H1 (cell line): ENCODE results near the gene XIAP. TPM values are rescaled to one million over a fixed set of nuclear protein-coding genes. Genes with fewer than 3 reads are reported as not detected.
A peak's percentile ranks its signal among the peaks of the same experiment; 100 is the strongest.

Source experiments
- CTCF ChIA-PET: fragments of 300-600 bp; sonication (Branson Sonifier 250); formaldehyde crosslinking; loops from one replicate; lab custom pipeline; 2021; ENCODE audit not compliant: partially characterized antibody; lab: Charles Lee
- POLR2A ChIA-PET: fragments of 300-600 bp; sonication (Branson Sonifier 250); formaldehyde crosslinking; loops from one replicate; lab custom pipeline; 2021; ENCODE audit warnings: inconsistent platforms; ENCODE audit not compliant: partially characterized antibody; lab: Charles Lee
- DNase-seq, 2 experiments: peaks; one replicate each; pipeline versions ENCODE4 v3.0.0 to v3.0.0-alpha.2; 2010 to 2022; ENCODE audit warnings: low spot score in 2 of 2, low read depth in 1 of 2, mixed read lengths in 1 of 2
- FAIRE-seq: peaks from 2 replicates; lab custom pipeline; 2011; peaks lifted over from hg19 to GRCh38; lab: Jason Lieb, UNC
- H2AFZ ChIP-seq: 2 replicates; pipeline ENCODE4 v1.8.1; 2012; ENCODE audit warnings: low read length, inconsistent platforms
- H2AK5ac ChIP-seq: 2 replicates; pipeline ENCODE4 v1.6.1; 2013; ENCODE audit warnings: low read depth, low read length
- H2BK120ac ChIP-seq: replicated peaks from 2 replicates; pipeline ENCODE3; 2013; ENCODE audit warnings: low read depth, low read length, inconsistent platforms
- H2BK12ac ChIP-seq: 2 replicates; pipeline ENCODE4 v1.6.1; 2013; ENCODE audit warnings: low read depth, low read length
- H2BK15ac ChIP-seq: 2 replicates; pipeline ENCODE4 v1.6.1; 2013; ENCODE audit warnings: low read length
- H2BK20ac ChIP-seq: 2 replicates; pipeline ENCODE4 v1.6.1; 2013; ENCODE audit warnings: low read length
- H2BK5ac ChIP-seq: 2 replicates; pipeline ENCODE4 v1.6.1; 2013; ENCODE audit warnings: low read depth, low read length
- H3K14ac ChIP-seq: 2 replicates; pipeline ENCODE4 v1.6.1; 2013; ENCODE audit warnings: inconsistent platforms; ENCODE audit not compliant: insufficient read length
- H3K18ac ChIP-seq: 2 replicates; pipeline ENCODE4 v1.6.1; 2013; ENCODE audit warnings: low read length; ENCODE audit errors: extremely low read depth
- H3K23ac ChIP-seq: 2 replicates; pipeline ENCODE4 v1.6.1; 2013; ENCODE audit warnings: inconsistent platforms; ENCODE audit not compliant: insufficient read length
- H3K23me2 ChIP-seq: 2 replicates; pipeline ENCODE4 v1.6.1; 2013; ENCODE audit warnings: low read depth, low read length
- H3K27ac ChIP-seq: 2 replicates; pipeline ENCODE4 v1.6.1; 2011; ENCODE audit warnings: low read depth, low read length, inconsistent platforms
- H3K27me3 ChIP-seq, 4 experiments: replicated peaks in 1 of 4; 1 replicate in 1 of 4; 2 replicates in 3 of 4; pipeline versions ENCODE4 v1.6.1 to v1.8.1; 2011 to 2013; ENCODE audit warnings: low read length in 3 of 4, mild to moderate bottlenecking in 3 of 4, inconsistent platforms in 2 of 4, mixed read lengths in 2 of 4, moderate library complexity in 1 of 4; ENCODE audit not compliant: control insufficient read depth in 3 of 4, insufficient read depth in 3 of 4; ENCODE audit errors: extremely low read depth in 1 of 4
- H3K36me3 ChIP-seq, 4 experiments: 2 replicates each; pipeline versions ENCODE4 v1.6.1 to v1.8.1; 2011 to 2013; ENCODE audit warnings: mild to moderate bottlenecking in 4 of 4, low read length in 3 of 4, moderate library complexity in 2 of 4, control low read depth in 1 of 4, inconsistent platforms in 1 of 4; ENCODE audit not compliant: insufficient read depth in 4 of 4, control insufficient read depth in 2 of 4
- H3K4ac ChIP-seq: replicated peaks from 2 replicates; pipeline ENCODE3; 2013; ENCODE audit warnings: low read length, low read depth, mixed read lengths, inconsistent platforms; ENCODE audit not compliant: insufficient read length
- H3K4me1 ChIP-seq, 4 experiments: replicated peaks in 1 of 4; 1 replicate in 1 of 4; 2 replicates in 3 of 4; pipeline versions ENCODE4 v1.6.1 to v1.8.1; 2011 to 2013; ENCODE audit warnings: low read length in 3 of 4, inconsistent platforms in 2 of 4, mixed read lengths in 1 of 4; ENCODE audit not compliant: insufficient read depth in 4 of 4, control insufficient read depth in 3 of 4
- H3K4me2 ChIP-seq, 2 experiments: 2 replicates each; pipeline versions ENCODE4 v1.6.1 to v1.8.1; 2011 to 2013; ENCODE audit warnings: low read depth in 2 of 2, low read length in 2 of 2, control low read depth in 1 of 2, inconsistent platforms in 1 of 2, mild to moderate bottlenecking in 1 of 2; ENCODE audit not compliant: insufficient read depth in 1 of 2
- H3K4me3 ChIP-seq, 4 experiments: fragments of 200-600, 300-600 bp in 1 of 4; sonication (generic), shearing (Covaris generic), sonication (Bioruptor Twin) in 1 of 4; 2 replicates each; pipeline versions ENCODE4 v1.5.1 to v1.8.1; 2011 to 2016; ENCODE audit warnings: low read length in 4 of 4, low read depth in 3 of 4, control low read depth in 2 of 4, inconsistent platforms in 2 of 4, mild to moderate bottlenecking in 2 of 4, mixed read lengths in 1 of 4, moderate library complexity in 1 of 4; ENCODE audit not compliant: insufficient read depth in 2 of 4; ENCODE audit errors: extremely low read depth in 1 of 4
- H3K56ac ChIP-seq: replicated peaks from 2 replicates; pipeline ENCODE3; 2013; ENCODE audit warnings: low read depth, mild to moderate bottlenecking, mixed read lengths, low read length, inconsistent platforms; ENCODE audit not compliant: insufficient read length
- H3K79me1 ChIP-seq: 2 replicates; pipeline ENCODE4 v1.6.1; 2013; ENCODE audit warnings: low read depth, low read length, control low read depth
- H3K79me2 ChIP-seq, 2 experiments: 2 replicates each; pipeline versions ENCODE4 v1.6.1 to v1.8.1; 2012 to 2013; ENCODE audit warnings: low read length in 2 of 2, mild to moderate bottlenecking in 2 of 2, inconsistent platforms in 1 of 2; ENCODE audit not compliant: insufficient read depth in 2 of 2, control insufficient read depth in 1 of 2
- H3K9ac ChIP-seq, 4 experiments: replicated peaks in 1 of 4; 1 replicate in 1 of 4; 2 replicates in 3 of 4; pipeline versions ENCODE4 v1.6.1 to v1.8.1; 2011 to 2013; ENCODE audit warnings: low read depth in 3 of 4, low read length in 3 of 4, control low read depth in 2 of 4, mild to moderate bottlenecking in 2 of 4, moderate library complexity in 2 of 4, inconsistent platforms in 1 of 4; ENCODE audit errors: extremely low read depth in 1 of 4
- H3K9me3 ChIP-seq, 2 experiments: 2 replicates each; pipeline versions ENCODE4 v1.6.1 to v1.8.1; 2012 to 2013; ENCODE audit warnings: mild to moderate bottlenecking in 2 of 2, moderate library complexity in 2 of 2, control low read depth in 1 of 2, inconsistent platforms in 1 of 2, low read depth in 1 of 2, low read length in 1 of 2, mixed read lengths in 1 of 2; ENCODE audit not compliant: insufficient read depth in 2 of 2
- H4K20me1 ChIP-seq, 2 experiments: replicated peaks in 1 of 2; 2 replicates each; pipeline versions ENCODE3 to v1.8.1; 2011 to 2013; ENCODE audit warnings: inconsistent platforms in 2 of 2, low read length in 2 of 2, mild to moderate bottlenecking in 1 of 2; ENCODE audit not compliant: insufficient read depth in 2 of 2, control insufficient read depth in 1 of 2
- H4K5ac ChIP-seq: 2 replicates; pipeline ENCODE4 v1.6.1; 2013; ENCODE audit warnings: low read length, low read depth, mixed read lengths, inconsistent platforms; ENCODE audit not compliant: insufficient read length
- H4K8ac ChIP-seq: 2 replicates; pipeline ENCODE4 v1.8.0; 2013; ENCODE audit warnings: mild to moderate bottlenecking, moderate library complexity, low read length, inconsistent platforms; ENCODE audit not compliant: insufficient read depth; ENCODE audit errors: extremely low read depth
- H4K91ac ChIP-seq: replicated peaks from 2 replicates; pipeline ENCODE3; 2013; ENCODE audit warnings: low read length, mixed read lengths, inconsistent platforms; ENCODE audit not compliant: insufficient read length
- CHD2 ChIP-seq: IDR thresholded peaks from 2 replicates; pipeline ENCODE4 v1.6.1; 2012; ENCODE audit warnings: low read length, improper control_type of control experiment
- CREB1 ChIP-seq: IDR thresholded peaks from 2 replicates; pipeline ENCODE4 v1.6.1; 2012; ENCODE audit warnings: inconsistent platforms
- NRF1 ChIP-seq: IDR thresholded peaks from 2 replicates; pipeline ENCODE4 v1.6.1; 2011; ENCODE audit warnings: mild to moderate bottlenecking, low read depth, low read length, improper control_type of control experiment
- SRF ChIP-seq: IDR thresholded peaks from 2 replicates; pipeline ENCODE4 v1.6.1; 2011; ENCODE audit warnings: mild to moderate bottlenecking, low read depth, low read length, moderate library complexity
- YY1 ChIP-seq: IDR thresholded peaks from 2 replicates; pipeline ENCODE4 v1.6.1; 2011; ENCODE audit warnings: low read depth, mild to moderate bottlenecking, low read length
- WGBS, 2 experiments: shearing (Covaris generic) in 1 of 2; methylation state at CpG; one replicate each; pipeline versions ENCODE4 v1.1.6 to v1.1.7; 2013 to 2015; ENCODE audit warnings: low lambda C conversion rate in 2 of 2, mixed read lengths in 2 of 2, inconsistent platforms in 1 of 2, low coverage in 1 of 2, missing lambda C conversion rate in 1 of 2; ENCODE audit not compliant: insufficient replicate concordance in 2 of 2, insufficient coverage in 1 of 2, insufficient read length in 1 of 2; ENCODE audit errors: extremely low coverage in 1 of 2, missing lambda C conversion rate in 1 of 2; 5-methylcytosine and 5-hydroxymethylcytosine counted together
- polyA plus RNA-seq, 7 experiments: library from polyadenylated mRNA; depleted of rRNA in 3 of 7; stranded (reverse) in 5 of 7; unstranded in 2 of 7; fragments of >200 nt in 5 of 7; fragments of 200-250 nt in 2 of 7; gene quantifications; 1 replicate in 5 of 7; 2 replicates in 1 of 7; 4 replicates in 1 of 7; pipeline versions ENCODE4 v1.2.1 to v1.2.3, GENCODE V29; 2011 to 2013; ENCODE audit warnings: missing spikeins in 2 of 7, mixed read lengths in 2 of 7
- total RNA-seq: library from RNA; stranded (reverse); fragmentation: NEBNext Ultra II Directional; extraction: Animal tissue kit (Norgen Biotek cat#: 25700); gene quantifications from 2 replicates; pipeline ENCODE4 v1.2.1, GENCODE V29; 2021

XIAP gene
- total and polyA plus RNA-seq, 2 of the 8 experiments (the other 6 are each of a cell fraction or from before 2014, with no cell fraction given) = 5.9 to 44.7 TPM

DNA sequence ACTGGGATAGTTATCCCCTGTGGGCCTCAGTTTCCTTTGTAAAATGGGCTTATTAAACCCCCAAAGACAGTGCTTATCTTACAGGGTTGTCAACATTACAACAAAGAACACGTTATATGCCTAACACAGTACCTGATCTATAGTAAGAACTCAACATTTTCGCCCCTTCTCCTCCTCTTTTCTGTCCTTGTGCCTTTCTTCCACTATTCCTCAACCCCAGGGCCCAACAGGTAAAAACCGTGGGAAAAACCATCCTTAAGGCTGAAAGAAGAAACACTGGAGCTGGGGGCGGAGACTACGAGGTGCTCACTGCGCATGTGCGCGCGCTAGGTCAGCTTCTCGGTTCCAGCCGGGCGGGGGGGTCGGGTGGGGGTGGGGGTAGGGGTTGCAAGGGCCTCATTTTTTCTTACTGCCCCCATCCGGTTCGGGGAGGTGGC, 426 bp upstream of the XIAP start:
- H3K79me1 ChIP-seq = no peaks in the 10 kb centered on the region
- no peak overlapping the region for H2AFZ ChIP-seq
- no peak for TF ChIP-seq CREB1
- no peak for TF ChIP-seq SRF
- TF ChIP-seq CHD2 = no peak
- peak; percentile 58 for TF ChIP-seq NRF1
- no peak for TF ChIP-seq YY1
- H2BK15ac ChIP-seq = no peak overlapping the region
- FAIRE-seq = no peak
- no peak overlapping the region for H3K23ac ChIP-seq
- no peak overlapping the region for H3K18ac ChIP-seq
- CTCF ChIA-PET = no interaction called here
- peaks cover 0 to 35% of the 10 kb centered on the region in 2 experiments; a peak in 2 of 4 replicates for H3K79me2 ChIP-seq
- H3K4ac ChIP-seq = no peak overlapping the region
- no peak overlapping the region for H2BK12ac ChIP-seq
- WGBS, 2 experiments = 6% methylated on average over 3 of the region's 15 CpGs; no CpG with 5 or more reads in 1 of the 2 experiments
- no peak overlapping the region for H4K5ac ChIP-seq
- H3K36me3 ChIP-seq = no peaks in the 10 kb centered on the region
- H4K91ac ChIP-seq = no peak overlapping the region
- H3K4me2 ChIP-seq = peak overlapping the region; percentile 3 to 56; a peak in 3 of 4 replicates
- H2BK120ac ChIP-seq = no peak overlapping the region
- no peaks in the 10 kb centered on the region for H3K9me3 ChIP-seq
- peak overlapping the region; percentile 81; the same call in 1 of the 2 replicates for H4K8ac ChIP-seq
- H4K20me1 ChIP-seq = no peaks in the 10 kb centered on the region
- no peak overlapping the region for H3K56ac ChIP-seq
- peak overlapping the region; percentile 94; the same call in 1 of the 2 replicates for H3K27ac ChIP-seq
- H3K4me3 ChIP-seq = peak overlapping the region; percentile 51 to 96 (median 60)
- peak in 1 of 2 experiments; percentile 74 for DNase-seq
- no peaks in the 10 kb centered on the region for H3K23me2 ChIP-seq
- H3K9ac ChIP-seq = peak overlapping the region; percentile 73 to 85 (median 76)
- H3K4me1 ChIP-seq = peaks cover 0 to 6% (median 2%) of the 10 kb centered on the region in 4 experiments; a peak in 3 of 7 replicates
- POLR2A ChIA-PET = interaction anchor here (0.6 to 1.8 kb wide), 3 partner anchors 17 to 165 kb away, joined by 3 to 5 read pairs (median 4); no protein-coding TSS in a partner anchor
- H2AK5ac ChIP-seq = no peak overlapping the region
- no peak overlapping the region for H2BK5ac ChIP-seq
- no peak overlapping the region for H3K14ac ChIP-seq
- H2BK20ac ChIP-seq = no peak overlapping the region
- no peaks in the 10 kb centered on the region for H3K27me3 ChIP-seq
